Endothelial cell of umbilical vein (primary cell): ENCODE measurements around the gene OSBPL10.

Source experiments
- CTCF ChIP-seq, 2 donors: IDR thresholded peaks; 1 replicate in 1 of 2; 2 replicates in 1 of 2; pipeline ENCODE4 v1.5.1; 2011; ENCODE audit warnings: low read length in 2 of 2, mild to moderate bottlenecking in 2 of 2, moderate library complexity in 2 of 2, control low read depth in 1 of 2, inconsistent platforms in 1 of 2, low read depth in 1 of 2; ENCODE audit not compliant: insufficient read depth in 1 of 2; ENCODE audit errors: extremely low read depth in 1 of 2
- EZH2 ChIP-seq: IDR thresholded peaks from 2 replicates; pipeline ENCODE4 v1.6.1; 2012; ENCODE audit warnings: borderline replicate concordance, low read depth, mild to moderate bottlenecking, moderate library complexity, low read length, inconsistent platforms; ENCODE audit not compliant: severe bottlenecking
- FOS ChIP-seq: IDR thresholded peaks from 2 replicates; pipeline ENCODE4 v1.6.1; 2011; ENCODE audit warnings: mild to moderate bottlenecking, low read length, moderate library complexity, borderline replicate concordance; ENCODE audit not compliant: insufficient read depth
- GATA2 ChIP-seq: IDR thresholded peaks from 2 replicates; pipeline ENCODE4 v1.7.0; 2011; ENCODE audit warnings: low read depth, mild to moderate bottlenecking, moderate library complexity, mixed read lengths, low read length; ENCODE audit not compliant: insufficient read length, insufficient read depth
- JUN ChIP-seq: IDR thresholded peaks from 2 replicates; pipeline ENCODE4 v1.6.1; 2011; ENCODE audit warnings: borderline replicate concordance, low read depth; ENCODE audit not compliant: insufficient read length, insufficient read depth
- MAX ChIP-seq: IDR thresholded peaks from 2 replicates; pipeline ENCODE4 v1.6.1; 2011; ENCODE audit not compliant: insufficient read depth, insufficient read length
- MYC ChIP-seq: IDR thresholded peaks from one replicate; pipeline ENCODE4 v1.6.1; 2011; ENCODE audit warnings: mild to moderate bottlenecking, low read depth, low read length
- POLR2A ChIP-seq: IDR thresholded peaks from 2 replicates; pipeline ENCODE4 v1.6.1; 2012; ENCODE audit warnings: low read depth, mild to moderate bottlenecking, control low read depth, low read length
- POLR2AphosphoS5 ChIP-seq: IDR thresholded peaks from 2 replicates; pipeline ENCODE4 v1.6.1; 2012; ENCODE audit warnings: low read depth, mild to moderate bottlenecking, control low read depth, low read length, moderate library complexity; ENCODE audit not compliant: insufficient read depth

- TF ChIP-seq POLR2A, result no peak
- no peak for TF ChIP-seq CTCF (IDR thresholded peaks at IDR 0.05; ENCODE audit: extremely low read depth in 1 of 2, insufficient read depth in 1 of 2, low read depth in 1 of 2, low read length in 2 of 2)
- no peak for TF ChIP-seq MYC
- no peak for TF ChIP-seq POLR2AphosphoS5
- no peak for TF ChIP-seq EZH2
- no peak for TF ChIP-seq MAX
- TF ChIP-seq JUN, result no peak
- no peak for TF ChIP-seq FOS
- no peak for TF ChIP-seq GATA2
Measured at GRCh38 chr3:31753050-31753425, 228.0 kb downstream of the OSBPL10 start.
